ENCODE measurements around the gene KCTD15.

DNA sequence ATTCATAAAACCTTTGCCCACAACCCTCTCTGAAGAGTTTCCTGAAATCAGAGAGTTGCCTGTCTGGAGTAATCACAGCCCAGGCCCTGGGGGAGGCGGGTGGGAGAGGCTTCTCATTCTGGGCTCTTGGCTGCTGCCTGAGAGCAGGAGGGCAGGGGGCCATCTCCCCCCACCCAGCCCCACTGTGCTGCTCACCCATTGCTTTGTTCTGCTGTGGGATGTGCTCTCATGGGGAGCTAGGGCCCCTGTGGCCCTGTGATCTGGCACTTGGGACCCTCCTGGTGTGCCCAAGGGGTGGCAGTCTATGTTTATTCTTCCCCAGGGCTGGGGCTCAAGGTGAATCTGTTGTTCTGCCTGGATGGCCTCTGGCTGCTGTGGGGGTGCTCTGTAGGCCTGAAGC, 6.1 kb downstream of the KCTD15 start:
- TF ChIP-seq, protein P1, sequence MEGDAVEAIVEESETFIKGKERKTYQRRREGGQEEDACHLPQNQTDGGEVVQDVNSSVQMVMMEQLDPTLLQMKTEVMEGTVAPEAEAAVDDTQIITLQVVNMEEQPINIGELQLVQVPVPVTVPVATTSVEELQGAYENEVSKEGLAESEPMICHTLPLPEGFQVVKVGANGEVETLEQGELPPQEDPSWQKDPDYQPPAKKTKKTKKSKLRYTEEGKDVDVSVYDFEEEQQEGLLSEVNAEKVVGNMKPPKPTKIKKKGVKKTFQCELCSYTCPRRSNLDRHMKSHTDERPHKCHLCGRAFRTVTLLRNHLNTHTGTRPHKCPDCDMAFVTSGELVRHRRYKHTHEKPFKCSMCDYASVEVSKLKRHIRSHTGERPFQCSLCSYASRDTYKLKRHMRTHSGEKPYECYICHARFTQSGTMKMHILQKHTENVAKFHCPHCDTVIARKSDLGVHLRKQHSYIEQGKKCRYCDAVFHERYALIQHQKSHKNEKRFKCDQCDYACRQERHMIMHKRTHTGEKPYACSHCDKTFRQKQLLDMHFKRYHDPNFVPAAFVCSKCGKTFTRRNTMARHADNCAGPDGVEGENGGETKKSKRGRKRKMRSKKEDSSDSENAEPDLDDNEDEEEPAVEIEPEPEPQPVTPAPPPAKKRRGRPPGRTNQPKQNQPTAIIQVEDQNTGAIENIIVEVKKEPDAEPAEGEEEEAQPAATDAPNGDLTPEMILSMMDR (IDR thresholded peaks at IDR 0.05; ENCODE audit: borderline replicate concordance, extremely low read depth, low read length, poor library complexity, severe bottlenecking): no peak
- TF ChIP-seq EZH2 (IDR thresholded peaks at IDR 0.05; ENCODE audit: borderline replicate concordance, low read depth, low read length, severe bottlenecking): no peak

Data from DND-41 (cell line).